Stimulated activated CD8-positive, alpha-beta memory T cell treated with anti-CD3 and anti-CD28 coated beads, Interleukin-4, amount 100 ng/mL, for 4 hours (primary cell): ENCODE results near the gene ECHS1.
"Not testable (repeated sequence)": the region's sequence is repeated elsewhere in the genome, so short reads cannot be mapped to it uniquely, and the experiment has no call there.

Experiments
- DNase-seq, 2 donors: peaks; one replicate each; pipeline ENCODE4 v3.0.0-alpha.2; 2020; ENCODE audit warnings: low read depth in 2 of 2, low spot score in 1 of 2

Gene ECHS1

DNA sequence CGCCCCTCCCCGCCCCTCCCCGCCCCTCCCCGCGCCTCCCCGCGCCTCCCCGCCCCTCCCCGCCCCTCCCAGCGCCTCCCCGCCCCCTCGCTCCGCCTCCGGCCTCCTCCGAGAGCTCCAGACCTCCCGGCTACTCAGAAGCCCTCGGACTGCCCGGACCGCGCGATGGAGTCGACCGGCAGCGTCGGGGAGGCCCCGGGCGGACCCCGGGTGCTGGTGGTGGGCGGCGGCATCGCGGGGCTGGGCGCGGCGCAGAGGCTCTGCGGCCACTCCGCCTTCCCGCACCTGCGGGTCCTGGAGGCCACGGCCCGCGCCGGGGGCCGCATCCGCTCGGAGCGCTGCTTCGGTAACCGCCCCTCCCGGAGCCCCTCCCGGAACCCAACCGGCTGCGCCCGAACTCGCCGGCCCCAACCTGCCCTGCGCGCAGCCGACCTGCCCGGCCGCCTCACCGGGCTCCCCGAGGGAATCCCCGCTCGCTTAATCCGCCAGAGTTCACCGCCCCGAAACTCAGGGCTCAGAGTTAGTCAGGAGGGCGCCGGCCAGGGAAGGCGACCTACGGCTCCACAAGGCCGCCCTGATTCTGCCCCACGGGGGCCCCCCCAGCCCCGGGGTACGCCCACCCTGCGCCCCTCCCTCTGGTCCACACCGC, 6.1 kb upstream of the ECHS1 start, which contains the start of gene PAOX:
Gene PAOX, plus strand, starts transcription at position 111 of the 649 bp plus-strand sequence. Its CDS starts 55 bp downstream, at position 166.
- DNase-seq: no peak

DNA sequence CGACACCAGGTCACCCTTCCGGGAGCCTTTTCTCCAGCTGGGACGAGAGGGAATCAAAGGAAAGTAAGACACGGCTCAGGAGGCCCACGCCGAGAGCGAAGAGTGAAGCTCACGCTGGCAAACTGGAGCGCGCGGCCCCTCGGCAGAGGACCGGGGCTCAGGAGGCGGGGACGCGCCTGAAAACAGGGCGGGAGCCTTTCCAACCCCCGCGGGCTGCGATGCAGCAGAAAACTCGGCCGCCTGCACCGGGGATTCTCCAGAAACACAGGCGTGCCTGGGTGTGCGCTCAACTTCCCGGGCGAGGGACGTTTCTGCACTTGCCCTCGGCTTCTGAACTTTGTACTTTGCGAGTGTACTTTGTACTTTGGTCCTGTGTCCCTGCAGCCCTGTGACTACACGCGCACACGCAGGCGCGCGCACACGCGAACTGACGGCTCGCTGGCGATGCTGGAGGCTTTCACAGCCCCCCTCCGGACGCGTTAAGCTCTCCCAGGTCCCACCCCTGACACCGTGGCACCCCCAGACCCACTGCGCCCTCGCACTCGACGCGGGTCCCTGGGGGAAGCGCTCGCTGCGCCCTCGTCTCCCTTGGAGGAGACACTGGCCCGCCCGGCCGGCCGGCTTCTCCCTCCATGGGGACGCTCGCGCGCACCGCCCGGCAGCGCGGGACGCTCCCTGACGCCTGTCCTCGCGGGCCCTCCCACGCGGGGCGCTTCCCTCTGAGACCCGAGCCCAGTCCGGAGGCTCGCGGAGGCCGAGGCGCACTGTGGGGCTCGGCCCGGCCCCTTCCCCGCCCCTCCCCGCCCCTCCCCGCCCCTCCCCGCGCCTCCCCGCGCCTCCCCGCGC, 5.3 kb upstream of the ECHS1 start:
- DNase-seq: no peak

DNA sequence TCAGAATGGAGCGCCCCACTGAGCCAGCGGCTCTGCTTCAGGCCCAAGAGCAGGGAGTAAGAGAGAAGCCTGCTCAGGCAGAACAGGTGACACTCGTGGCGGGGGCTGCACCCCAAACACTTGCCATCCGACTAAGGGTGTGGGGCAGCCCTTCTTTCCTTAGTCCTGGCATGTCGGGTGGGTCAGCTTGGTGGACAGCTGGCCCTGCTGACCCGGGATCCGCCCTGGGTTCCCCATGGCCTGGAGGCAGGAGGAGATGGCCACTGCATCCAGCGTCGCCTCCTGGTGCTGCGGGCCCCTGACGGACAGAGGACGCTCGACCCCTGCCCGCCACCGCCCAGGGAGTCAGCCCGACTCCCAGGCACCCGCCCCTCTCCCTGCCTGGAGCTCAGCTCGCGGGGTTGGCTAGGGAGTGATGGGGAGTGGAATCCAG, 4.7 kb upstream of the ECHS1 start:
- DNase-seq: no peak

DNA sequence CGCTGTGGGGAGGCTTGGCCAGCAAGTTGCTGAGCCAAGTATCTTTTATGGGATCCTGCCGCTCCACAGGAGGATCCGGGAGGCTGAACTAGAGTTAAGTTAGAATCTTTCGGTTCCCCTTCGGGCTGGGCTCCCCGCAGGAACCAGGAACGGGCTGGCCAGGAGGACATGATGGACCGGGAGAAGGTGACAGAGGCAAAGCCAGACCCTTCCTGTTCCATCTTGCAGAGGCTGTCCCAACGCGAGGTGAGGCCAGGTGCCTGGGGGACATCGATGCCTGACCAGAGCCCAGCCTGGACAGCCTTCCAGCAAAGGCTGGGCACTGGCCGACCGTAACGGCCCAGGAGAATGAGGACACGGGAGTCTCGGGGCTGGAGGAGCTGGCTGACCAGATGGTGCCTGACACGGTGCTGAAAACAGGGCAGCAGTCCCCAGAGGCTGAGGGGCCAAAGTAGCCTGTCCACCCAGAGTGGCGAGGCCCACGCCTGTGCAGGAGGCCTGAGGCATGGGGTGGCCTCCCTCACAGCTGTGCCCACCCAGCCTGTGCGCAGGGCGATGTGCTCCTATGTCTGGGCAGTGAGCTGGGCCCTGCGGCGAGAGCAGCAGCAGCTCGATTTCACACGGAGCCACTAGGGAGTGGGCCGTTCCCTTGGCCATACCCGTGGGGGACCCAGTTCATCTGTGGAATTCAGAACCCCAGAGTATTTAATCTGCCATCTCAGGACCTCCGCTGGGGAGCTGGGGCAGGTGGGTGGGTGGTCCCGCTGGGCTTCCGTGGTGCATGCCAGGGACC, 4.1 kb upstream of the ECHS1 start:
- DNase-seq: no peak

DNA sequence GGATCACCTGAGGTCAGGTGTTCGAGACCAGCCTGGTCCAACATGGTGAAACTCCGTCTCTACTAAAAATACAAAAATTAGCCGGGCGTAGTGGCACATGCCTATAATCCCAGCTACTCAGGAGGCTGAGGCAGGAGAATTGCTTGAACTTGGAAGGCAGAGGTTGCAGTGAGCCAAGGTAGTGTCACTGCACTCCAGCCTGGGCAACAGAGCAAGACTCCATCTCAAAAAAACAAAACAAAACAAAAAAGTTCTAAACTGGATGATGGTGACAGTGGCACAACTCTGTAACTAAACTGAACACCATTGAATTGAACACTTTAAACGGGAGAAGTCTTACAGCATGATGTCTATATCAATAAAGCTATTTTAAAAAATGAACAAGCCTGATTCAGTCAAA, 3.0 kb upstream of the ECHS1 start:
- not testable (repeated sequence) for DNase-seq

DNA sequence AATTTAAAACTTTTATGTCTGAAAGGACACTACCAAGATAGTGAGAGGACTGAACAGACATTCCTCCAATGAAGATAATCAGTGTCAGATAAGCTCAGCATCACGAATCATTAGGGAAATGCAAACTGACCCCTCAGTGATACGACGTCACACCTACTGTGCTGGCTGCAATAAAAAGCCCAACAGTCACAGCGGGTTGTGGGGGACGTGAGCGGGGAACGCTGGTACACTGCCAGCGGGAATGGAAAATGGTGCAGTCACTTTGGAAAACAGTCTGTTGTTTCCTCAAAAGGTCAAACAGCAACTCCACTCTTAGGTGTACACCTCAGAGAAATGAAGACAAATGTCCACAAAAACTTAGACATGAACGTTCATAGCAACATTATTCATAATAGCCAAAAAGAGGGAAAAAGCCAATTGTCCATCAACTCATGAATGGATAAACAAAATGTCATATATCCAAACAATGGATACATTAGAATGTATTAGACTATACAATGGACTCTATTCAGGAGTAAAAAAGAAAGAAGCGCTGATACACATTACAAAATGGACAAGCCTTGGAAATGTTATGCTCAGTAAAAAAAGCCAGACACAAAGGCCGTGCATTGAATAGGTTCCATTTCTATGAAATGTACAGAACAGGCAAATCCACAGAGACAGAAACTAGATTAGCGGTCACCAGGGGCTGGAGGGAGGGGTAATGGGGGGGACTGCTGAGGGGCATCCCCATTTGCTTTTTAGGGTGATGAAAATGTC, 2.4 kb upstream of the ECHS1 start:
- no peak for DNase-seq

GRCh38 chr10:133372507-133372906, 647 bp downstream of the ECHS1 start:
- DNase-seq: no peak

DNA sequence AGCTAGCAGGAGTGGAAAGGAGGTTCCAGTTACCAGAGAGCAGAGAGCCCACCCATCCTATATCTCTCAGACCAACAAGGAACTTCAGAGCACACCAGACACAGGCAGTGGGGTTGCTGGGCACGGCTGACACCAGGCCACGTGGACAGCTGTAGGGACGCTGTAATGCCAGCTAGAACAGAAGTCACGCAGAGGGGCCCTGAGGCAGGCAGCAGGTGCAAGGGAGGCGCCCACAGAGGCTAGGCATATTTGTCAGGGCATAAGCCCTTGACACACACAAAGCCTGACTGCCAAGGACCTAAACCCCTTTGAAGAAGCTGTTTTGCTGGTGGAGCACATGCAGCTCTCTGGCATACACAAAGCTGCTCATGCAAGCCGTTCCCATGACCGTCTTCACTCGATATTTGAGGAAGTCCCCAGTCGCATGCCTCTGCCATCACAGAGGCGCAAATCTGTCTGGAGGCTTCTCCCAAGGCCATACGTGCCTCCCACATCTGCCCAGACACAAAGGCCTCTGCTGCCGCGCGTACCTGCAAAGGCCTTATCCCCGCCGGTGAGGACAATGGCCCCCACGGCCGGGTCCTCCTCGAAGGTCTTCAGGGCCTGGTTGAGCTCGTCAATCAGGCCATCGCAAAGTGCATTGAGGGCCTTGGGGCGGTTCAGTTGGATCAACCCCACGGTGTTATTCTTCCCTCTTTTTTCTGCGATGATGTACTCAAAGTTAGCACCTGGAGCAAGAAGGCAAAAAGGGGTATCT, 2.9 kb downstream of the ECHS1 start:
- no peak for DNase-seq

DNA sequence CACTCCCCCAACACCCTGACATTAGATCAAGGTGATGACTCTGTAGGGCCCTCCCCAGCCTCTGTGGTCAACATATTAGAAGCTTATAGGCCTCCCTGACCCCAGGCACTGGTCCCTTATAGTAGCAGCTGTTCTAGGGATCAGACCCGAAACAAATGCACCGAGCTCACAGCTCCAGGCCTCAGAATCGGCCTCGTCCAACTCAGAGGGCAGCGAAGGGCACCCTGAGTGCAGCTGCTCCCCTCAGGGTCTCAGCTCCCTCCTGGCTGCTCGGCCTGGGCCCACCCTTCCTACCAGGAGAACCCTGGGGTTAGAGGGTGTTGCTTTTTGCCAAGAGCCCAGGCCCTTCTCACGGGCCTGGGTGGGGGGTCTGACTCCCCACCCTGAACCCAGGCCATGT, 5.0 kb downstream of the ECHS1 start:
- no peak for DNase-seq

GRCh38 chr10:133367461-133367860, 5.7 kb downstream of the ECHS1 start:
- not testable (repeated sequence) for DNase-seq

GRCh38 chr10:133366751-133367150, 6.4 kb downstream of the ECHS1 start:
- DNase-seq: no peak

- no peak for DNase-seq
These were observed 7.0 kb downstream of the ECHS1 start for GRCh38 chr10:133366130-133366478.

DNA sequence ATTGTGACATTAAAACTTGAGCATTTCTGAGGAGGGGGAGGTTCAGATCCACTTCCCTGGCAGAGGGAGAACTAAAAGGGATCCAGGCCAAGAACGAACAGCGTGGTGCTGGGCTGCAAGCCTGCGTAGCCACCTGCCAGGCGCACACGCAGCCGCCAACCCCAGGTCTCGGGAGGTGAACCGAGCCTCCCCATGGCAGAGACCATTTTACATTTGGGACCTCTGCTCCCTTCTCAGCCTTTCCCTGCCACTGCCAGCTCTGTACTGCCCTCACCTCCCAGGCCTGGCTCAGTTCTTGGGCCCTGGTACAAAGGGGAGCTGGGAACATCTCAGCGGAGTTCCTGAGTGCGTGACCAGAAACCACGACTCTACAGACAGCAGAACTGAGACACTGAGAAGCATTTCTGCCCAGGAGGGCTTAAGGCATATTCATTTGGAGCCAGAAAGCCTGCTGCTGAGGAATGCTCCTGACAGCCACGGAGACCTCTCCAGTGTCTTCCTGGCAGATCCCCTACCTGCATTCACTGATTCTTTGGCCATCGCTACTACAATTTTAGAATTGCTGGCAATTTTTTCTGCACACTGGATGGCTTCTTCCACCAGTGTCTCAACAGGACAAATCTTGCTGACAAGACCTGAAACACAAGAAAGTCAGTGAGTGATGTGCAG, 7.6 kb downstream of the ECHS1 start:
- no peak for DNase-seq

- DNase-seq: no peak
These were observed 8.3 kb downstream of the ECHS1 start for GRCh38 chr10:133364645-133365431.

GRCh38 chr10:133362846-133363245, 10.3 kb downstream of the ECHS1 start:
- DNase-seq: no peak

DNA sequence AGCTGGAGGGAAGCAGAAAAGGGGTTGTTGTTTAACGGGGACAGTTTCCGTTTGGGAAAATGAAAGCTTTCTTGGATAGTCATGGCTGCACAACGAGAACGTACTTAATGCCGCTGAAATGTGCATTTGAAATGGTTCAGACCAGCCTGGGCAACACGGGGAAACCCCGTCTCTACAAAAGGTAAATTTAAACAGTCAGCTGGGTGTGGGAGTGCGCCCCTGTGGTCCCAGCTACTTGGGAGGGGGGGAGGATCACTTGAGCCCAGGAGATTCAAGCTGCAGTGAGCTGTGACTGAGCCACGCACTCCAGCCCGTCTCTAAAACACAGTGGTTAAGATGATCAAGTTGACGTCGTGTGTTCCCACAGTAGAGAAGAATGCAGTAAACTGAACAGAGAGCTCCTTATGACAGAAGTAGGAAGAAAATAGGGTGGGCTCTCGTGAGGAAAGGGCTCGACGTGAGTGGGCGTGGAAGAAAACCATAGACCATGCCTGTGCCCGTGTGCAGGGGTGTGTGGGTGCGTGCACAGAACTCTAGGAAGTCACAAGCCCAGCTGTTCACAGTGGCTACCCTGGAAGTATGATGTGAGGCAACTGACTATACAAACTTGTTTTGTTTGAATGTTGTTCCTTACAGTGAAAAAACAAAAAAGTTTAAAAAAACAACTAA, 11.2 kb downstream of the ECHS1 start:
- DNase-seq: no peak

DNA sequence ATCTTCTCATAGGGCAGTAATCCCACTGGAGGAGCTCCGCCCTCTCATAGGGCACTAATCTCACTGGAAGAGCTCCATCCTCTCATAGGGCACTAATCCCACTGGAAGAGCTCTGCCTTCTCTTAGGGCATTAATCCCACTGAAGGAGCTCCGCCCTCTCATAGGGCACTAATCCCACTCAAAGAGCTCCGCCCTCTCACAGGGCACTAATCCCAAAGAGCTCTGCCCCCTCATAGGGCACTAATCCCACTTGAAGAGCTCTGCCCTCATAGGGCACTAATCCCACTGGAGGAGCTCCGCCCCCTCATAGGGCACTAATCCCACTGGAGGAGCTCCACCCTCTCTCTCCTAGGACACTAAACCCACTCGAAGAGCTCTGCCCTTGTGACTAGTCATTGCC, 11.9 kb downstream of the ECHS1 start:
- no peak for DNase-seq

DNA sequence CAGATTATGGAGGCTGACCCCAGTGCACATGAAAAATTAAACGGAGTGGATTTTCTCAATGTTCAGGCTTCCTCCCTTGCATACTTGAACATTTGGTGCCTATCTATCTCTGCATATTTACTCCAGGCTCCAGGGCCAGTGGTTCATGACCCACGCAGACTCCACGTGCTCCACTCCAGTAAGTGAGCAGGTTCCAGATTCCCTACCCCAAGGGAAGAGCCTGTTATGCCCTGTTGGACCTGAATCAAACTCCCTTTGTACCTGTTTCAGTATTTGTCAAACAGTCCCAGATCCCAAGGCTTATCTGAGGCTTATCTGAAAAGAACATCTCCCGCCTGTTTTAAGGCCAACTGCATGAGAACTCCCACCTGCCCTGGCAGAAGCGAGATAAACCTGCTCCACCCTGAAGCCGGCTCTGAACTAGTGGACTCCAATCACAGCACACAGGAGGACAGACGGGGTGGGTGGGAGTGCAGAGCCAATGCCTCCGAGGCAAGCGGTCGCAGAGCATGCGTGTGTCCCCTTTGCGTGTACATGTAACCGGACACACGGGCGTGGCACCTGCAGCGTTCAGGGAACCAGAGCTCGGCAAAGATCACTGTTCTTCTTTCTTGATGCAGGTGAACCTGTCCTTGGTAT, 13.1 kb downstream of the ECHS1 start:
- no peak for DNase-seq
